ENCODE data around the gene CRACDL. TPM values are rescaled to one million over a fixed set of nuclear protein-coding genes. Genes with fewer than 3 reads are reported as not detected.

The CRACDL gene
- total and polyA plus RNA-seq, 2 donors (not counting 3 experiments of a cell fraction or from before 2014, with no cell fraction given): 0.92 to 6.3 TPM

DNA sequence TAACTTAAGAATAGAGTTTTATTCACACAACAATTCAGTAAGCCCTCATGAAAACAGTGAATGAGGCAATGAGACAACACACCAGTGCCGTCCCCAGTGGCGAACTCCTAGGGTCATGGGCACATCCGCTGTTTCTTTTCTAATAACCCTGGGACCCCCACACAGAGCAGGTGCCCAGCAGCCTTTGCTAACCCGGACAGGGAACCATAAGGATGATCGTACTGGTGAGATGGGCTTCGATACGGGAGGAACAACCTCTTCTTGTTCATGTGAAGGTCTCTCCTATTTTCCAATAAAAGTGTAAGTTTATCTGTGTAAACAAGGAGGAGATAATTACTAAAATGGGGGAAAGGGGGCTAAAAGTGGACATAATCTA is 107.7 kb downstream of the CRACDL start:
- intact Hi-C loops (cut with micrococcal nuclease) (no loop called here), dilution Hi-C loops (cut with MboI; ENCODE audit: extremely low pct_ligation_motif_present, low sequenced_read_pairs) (no loop called here)
- FAIRE-seq (no peak), DNase-seq (ENCODE audit: low read depth, low spot score) (no peak)
- no peaks in the 10 kb centered on the region for H3K27me3 ChIP-seq (ENCODE audit: control insufficient read depth in 2 of 2, insufficient read depth in 2 of 2, low read length in 2 of 2)
- H3K36me3 ChIP-seq (ENCODE audit: control insufficient read depth in 2 of 2, extremely low read depth in 1 of 2, insufficient read depth in 2 of 2, low read length in 2 of 2): no peaks in the 10 kb centered on the region
- H3K27ac ChIP-seq (ENCODE audit: insufficient read depth, low read depth, low read length): no peak overlapping the region
- BruUV-seq (replicated peaks): no TSS peak
- H3K9ac ChIP-seq (replicated peaks; ENCODE audit: extremely low read depth, insufficient read depth, low read length): no peak overlapping the region
- no peak overlapping the region for H2AFZ ChIP-seq (ENCODE audit: low read depth, low read length)
- ChIA-PET POLR2A (no interaction called here), CTCF (interaction anchor here (1.5 to 1.6 kb wide), 2 partner anchors 102 to 179 kb away, joined by 4 to 5 read pairs; no protein-coding TSS in a partner anchor)
- H4K20me1 ChIP-seq (replicated peaks; ENCODE audit: control insufficient read depth, extremely low read depth, insufficient read depth, low read length): no peaks in the 10 kb centered on the region
- no peak overlapping the region for H3K4me2 ChIP-seq (ENCODE audit: insufficient read depth, low read length)
- H3K4me3 ChIP-seq (replicated peaks in 1 of 3; ENCODE audit: insufficient read depth in 1 of 3, low read depth in 1 of 3, low read length in 3 of 3): no peak overlapping the region
- H3K9me1 ChIP-seq (replicated peaks; ENCODE audit: control insufficient read depth, extremely low read depth, insufficient read depth, low read length): no peaks in the 10 kb centered on the region
- H3K79me2 ChIP-seq (ENCODE audit: control insufficient read depth, insufficient read depth, low read length): no peaks in the 10 kb centered on the region
- H3K4me1 ChIP-seq (ENCODE audit: control insufficient read depth, extremely low read depth, insufficient read depth, low read length): peaks cover 20% of the 10 kb centered on the region
- TF ChIP-seq CTCF (IDR thresholded peaks at IDR 0.05; ENCODE audit: extremely low read depth in 1 of 2, insufficient read depth in 1 of 2, low read depth in 1 of 2, low read length in 2 of 2) (no peak), EZH2 (IDR thresholded peaks at IDR 0.05; ENCODE audit: borderline replicate concordance, low read depth, low read length, severe bottlenecking) (no peak), GATA2 (IDR thresholded peaks at IDR 0.05; ENCODE audit: insufficient read depth, insufficient read length, low read depth, low read length) (no peak), POLR2AphosphoS5 (IDR thresholded peaks at IDR 0.05; ENCODE audit: insufficient read depth, low read depth, low read length) (no peak), POLR2A (IDR thresholded peaks at IDR 0.05; ENCODE audit: low read depth, low read length) (no peak), JUN (IDR thresholded peaks at IDR 0.05; ENCODE audit: borderline replicate concordance, insufficient read depth, insufficient read length, low read depth) (no peak), FOS (IDR thresholded peaks at IDR 0.05; ENCODE audit: borderline replicate concordance, insufficient read depth, low read length) (no peak), MYC (IDR thresholded peaks at IDR 0.05; ENCODE audit: low read depth, low read length) (no peak)
- H3K9me3 ChIP-seq (replicated peaks; ENCODE audit: control insufficient read depth, insufficient read depth, low read length): no peaks in the 10 kb centered on the region
